Brain microvascular endothelial cell (primary cell): Measurements from ENCODE around the gene PATJ.

ENCODE experiments used
- DNase-seq: peaks from one replicate; pipeline ENCODE4 v3.0.0-alpha.2; 2020
- H3K27ac ChIP-seq: fragments of 250-450 bp; sonication (Bioruptor Pico); 2 replicates; pipeline ENCODE4 v1.5.1; 2020; ENCODE audit warnings: mild to moderate bottlenecking, moderate library complexity
- H3K27me3 ChIP-seq: fragments of 250-450 bp; sonication (Bioruptor Pico); replicated peaks from 2 replicates; pipeline ENCODE4 v1.5.1; 2020; ENCODE audit warnings: mild to moderate bottlenecking
- H3K36me3 ChIP-seq: fragments of 250-450 bp; sonication (Bioruptor Pico); replicated peaks from 2 replicates; pipeline ENCODE4 v1.5.1; 2020; ENCODE audit warnings: mild to moderate bottlenecking
- H3K4me3 ChIP-seq: 2 replicates; pipeline ENCODE4 v1.5.1; 2011; ENCODE audit warnings: low read depth, mild to moderate bottlenecking, control low read depth, low read length, moderate library complexity
- in situ Hi-C: cut with HindIII; loops from 2 replicates; pipeline ENCODE4 v1.10.0; 2017; ENCODE audit warnings: low sequenced_read_pairs, low pct_ligation_motif_present
- TF ChIP-seq, protein P1 (sequence below): IDR thresholded peaks from 2 replicates; pipeline ENCODE4 v1.5.1; 2011; ENCODE audit warnings: low read depth, mild to moderate bottlenecking, moderate library complexity, low read length, control low read depth, inconsistent platforms; ENCODE audit errors: missing control alignments

PATJ gene

GRCh38 chr1:62068416-62068843 is 326.1 kb downstream of the PATJ start:
- no peaks in the 10 kb centered on the region for H3K36me3 ChIP-seq
- no peak overlapping the region for H3K27ac ChIP-seq
- TF ChIP-seq, protein P1, sequence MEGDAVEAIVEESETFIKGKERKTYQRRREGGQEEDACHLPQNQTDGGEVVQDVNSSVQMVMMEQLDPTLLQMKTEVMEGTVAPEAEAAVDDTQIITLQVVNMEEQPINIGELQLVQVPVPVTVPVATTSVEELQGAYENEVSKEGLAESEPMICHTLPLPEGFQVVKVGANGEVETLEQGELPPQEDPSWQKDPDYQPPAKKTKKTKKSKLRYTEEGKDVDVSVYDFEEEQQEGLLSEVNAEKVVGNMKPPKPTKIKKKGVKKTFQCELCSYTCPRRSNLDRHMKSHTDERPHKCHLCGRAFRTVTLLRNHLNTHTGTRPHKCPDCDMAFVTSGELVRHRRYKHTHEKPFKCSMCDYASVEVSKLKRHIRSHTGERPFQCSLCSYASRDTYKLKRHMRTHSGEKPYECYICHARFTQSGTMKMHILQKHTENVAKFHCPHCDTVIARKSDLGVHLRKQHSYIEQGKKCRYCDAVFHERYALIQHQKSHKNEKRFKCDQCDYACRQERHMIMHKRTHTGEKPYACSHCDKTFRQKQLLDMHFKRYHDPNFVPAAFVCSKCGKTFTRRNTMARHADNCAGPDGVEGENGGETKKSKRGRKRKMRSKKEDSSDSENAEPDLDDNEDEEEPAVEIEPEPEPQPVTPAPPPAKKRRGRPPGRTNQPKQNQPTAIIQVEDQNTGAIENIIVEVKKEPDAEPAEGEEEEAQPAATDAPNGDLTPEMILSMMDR, result no peak
- in situ Hi-C loops, result no loop called here
- no peak overlapping the region for H3K4me3 ChIP-seq
- DNase-seq, result no peak
- no peaks in the 10 kb centered on the region for H3K27me3 ChIP-seq

GRCh38 chr1:62068978-62069377 is 326.7 kb downstream of the PATJ start:
- no peak overlapping the region for H3K4me3 ChIP-seq
- H3K27ac ChIP-seq, result no peak overlapping the region
- TF ChIP-seq, protein P1, result no peak
- DNase-seq, result peak; percentile 16
- no peaks in the 10 kb centered on the region for H3K27me3 ChIP-seq
- in situ Hi-C loops, result no loop called here
- no peaks in the 10 kb centered on the region for H3K36me3 ChIP-seq

DNA sequence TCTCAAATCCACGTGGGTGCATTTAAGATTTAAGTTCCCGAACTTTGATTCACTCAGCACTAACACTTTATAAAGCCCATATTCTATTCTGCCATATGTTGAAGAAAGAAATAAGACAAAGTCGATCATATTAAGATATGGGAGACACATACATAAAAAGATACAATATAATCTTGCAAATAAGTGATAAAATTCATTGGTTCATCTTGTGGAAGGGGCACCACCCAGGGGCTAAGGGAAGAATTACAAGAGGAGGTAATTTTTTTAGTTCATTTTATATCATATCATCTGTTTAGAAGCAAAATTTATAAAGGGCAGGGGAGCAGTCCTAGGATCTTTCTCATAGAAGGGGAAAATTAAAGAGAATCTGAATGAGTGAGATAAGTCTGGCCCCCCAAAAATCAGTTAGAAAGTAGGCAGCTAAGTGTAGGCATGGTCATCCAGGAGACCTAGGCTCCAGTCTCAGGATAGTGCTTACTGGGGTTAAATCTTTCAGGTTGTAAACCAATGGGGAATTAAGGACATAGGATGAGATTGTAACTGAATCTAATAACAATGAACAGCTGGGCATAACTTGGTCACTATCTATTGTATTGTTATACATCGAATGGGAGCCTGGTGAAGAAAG is 328.2 kb downstream of the PATJ start:
- H3K27ac ChIP-seq, result no peak overlapping the region
- H3K27me3 ChIP-seq, result no peaks in the 10 kb centered on the region
- H3K4me3 ChIP-seq, result no peak overlapping the region
- TF ChIP-seq, protein P1, result peak; percentile 69
- DNase-seq, result peak; percentile 40
- H3K36me3 ChIP-seq, result no peaks in the 10 kb centered on the region
- in situ Hi-C loops, result no loop called here

DNA sequence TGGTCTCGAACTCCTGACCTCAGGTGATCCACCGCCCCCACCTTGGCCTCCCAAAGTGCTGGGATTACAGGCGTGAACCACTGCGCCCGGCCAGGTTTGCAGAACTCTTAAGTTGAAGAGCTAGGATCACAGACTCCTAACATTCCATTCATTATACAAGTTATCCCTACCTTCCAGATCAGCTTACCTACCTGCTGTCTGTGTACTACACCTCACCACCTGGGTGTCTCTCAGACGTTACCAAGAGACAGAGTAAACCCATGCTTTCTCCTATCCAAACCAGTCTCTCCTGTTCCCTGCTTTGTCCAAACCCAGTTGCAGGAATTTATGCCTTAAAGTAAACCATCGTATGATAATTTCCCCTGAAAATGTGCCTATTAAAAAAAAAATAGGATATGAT is 329.4 kb downstream of the PATJ start:
- H3K27ac ChIP-seq, result no peak overlapping the region
- no peaks in the 10 kb centered on the region for H3K27me3 ChIP-seq
- TF ChIP-seq, protein P1, result no peak
- in situ Hi-C loops, result no loop called here
- H3K36me3 ChIP-seq, result no peaks in the 10 kb centered on the region
- DNase-seq, result no peak
- H3K4me3 ChIP-seq, result no peak overlapping the region

DNA sequence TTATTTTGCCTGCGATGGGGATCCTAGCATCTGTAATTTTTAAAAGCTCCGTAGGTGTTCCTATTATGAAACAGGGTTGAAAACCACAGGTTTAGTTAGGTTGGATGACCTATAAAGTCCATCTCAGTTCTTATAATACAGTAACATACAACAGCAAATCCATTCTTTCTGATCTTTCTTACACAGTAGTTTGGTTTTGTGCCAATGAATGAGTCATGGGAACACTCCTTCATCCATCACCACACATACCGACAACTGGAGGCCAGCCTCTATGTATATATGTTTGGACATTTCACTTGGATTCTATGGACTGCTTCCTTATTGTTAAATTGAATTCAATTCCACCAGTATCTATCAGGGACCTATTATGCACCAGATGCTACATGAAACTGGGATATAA is 334.0 kb downstream of the PATJ start:
- TF ChIP-seq, protein P1, result no peak
- in situ Hi-C loops, result no loop called here
- Histone ChIP-seq H3K4me3 (no peak overlapping the region), H3K36me3 (no peaks in the 10 kb centered on the region), H3K27me3 (no peaks in the 10 kb centered on the region), H3K27ac (no peak overlapping the region)
- peak; percentile 77 for DNase-seq

GRCh38 chr1:62077821-62078220 is 335.5 kb downstream of the PATJ start:
- H3K27ac ChIP-seq, result no peak overlapping the region
- no peaks in the 10 kb centered on the region for H3K27me3 ChIP-seq
- no peak overlapping the region for H3K4me3 ChIP-seq
- H3K36me3 ChIP-seq, result no peaks in the 10 kb centered on the region
- no peak for DNase-seq
- in situ Hi-C loops, result no loop called here
- TF ChIP-seq, protein P1, result no peak
